Activated CD4-positive, alpha-beta T cell treated with anti-CD3 and anti-CD28 coated beads for 48 hours (primary cell): ENCODE results near the gene TRIM39.
A peak's percentile ranks its signal among the peaks of the same experiment; 100 is the strongest.

Experiments
- DNase-seq: peaks from one replicate; pipeline ENCODE4 v3.0.0-alpha.2; 2020

TRIM39 gene

DNA sequence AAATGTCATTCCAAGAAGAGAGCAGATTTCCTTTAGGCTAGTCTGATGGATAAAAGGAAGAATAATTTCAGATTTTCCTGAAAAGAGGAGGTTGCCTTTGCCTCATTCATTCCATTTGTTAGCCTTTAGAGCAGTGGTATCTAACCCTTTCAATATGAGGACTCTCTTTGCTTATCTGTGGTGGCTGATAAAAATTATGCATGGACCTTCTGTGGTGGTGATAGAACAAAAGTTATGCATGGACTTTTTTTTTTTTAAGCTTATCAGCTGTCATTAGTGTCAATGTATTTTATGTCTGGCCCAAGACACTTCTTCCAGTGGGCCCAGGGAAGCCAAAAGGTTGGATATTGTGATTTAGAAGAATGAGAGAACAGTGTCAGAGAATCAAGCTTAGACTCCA, 1.7 kb downstream of the TRIM39 start:
- no peak for DNase-seq

DNA sequence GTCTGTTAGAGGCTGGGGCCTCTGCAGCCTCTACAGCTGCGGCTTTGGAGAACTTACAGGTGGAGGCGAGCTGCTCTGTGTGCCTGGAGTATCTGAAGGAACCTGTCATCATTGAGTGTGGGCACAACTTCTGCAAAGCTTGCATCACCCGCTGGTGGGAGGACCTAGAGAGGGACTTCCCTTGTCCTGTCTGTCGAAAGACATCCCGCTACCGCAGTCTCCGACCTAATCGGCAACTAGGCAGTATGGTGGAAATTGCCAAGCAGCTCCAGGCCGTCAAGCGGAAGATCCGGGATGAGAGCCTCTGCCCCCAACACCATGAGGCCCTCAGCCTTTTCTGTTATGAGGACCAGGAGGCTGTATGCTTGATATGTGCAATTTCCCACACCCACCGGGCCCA, 2.6 kb downstream of the TRIM39 start:
- no peak for DNase-seq

GRCh38 chr6:30331981-30332380, 5.3 kb downstream of the TRIM39 start:
- DNase-seq, result no peak

GRCh38 chr6:30334075-30334783, 7.5 kb downstream of the TRIM39 start:
- no peak for DNase-seq

GRCh38 chr6:30340589-30341054, 13.9 kb downstream of the TRIM39 start:
- DNase-seq, result no peak

- DNase-seq, result no peak
Measured at GRCh38 chr6:30341218-30341617, 14.5 kb downstream of the TRIM39 start.

DNA sequence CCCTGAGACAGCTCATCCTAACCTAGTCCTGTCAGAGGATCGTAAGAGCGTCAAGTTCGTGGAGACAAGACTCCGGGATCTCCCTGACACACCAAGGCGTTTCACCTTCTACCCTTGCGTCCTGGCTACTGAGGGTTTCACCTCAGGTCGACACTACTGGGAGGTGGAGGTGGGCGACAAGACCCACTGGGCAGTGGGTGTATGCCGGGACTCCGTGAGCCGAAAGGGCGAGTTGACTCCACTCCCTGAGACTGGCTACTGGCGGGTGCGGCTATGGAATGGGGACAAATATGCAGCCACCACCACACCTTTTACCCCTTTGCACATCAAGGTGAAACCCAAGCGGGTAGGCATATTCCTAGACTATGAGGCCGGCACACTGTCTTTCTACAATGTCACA, 15.0 kb downstream of the TRIM39 start:
- DNase-seq, result no peak

- DNase-seq, result no peak
Measured at GRCh38 chr6:30344191-30344867, 17.6 kb downstream of the TRIM39 start.

DNA sequence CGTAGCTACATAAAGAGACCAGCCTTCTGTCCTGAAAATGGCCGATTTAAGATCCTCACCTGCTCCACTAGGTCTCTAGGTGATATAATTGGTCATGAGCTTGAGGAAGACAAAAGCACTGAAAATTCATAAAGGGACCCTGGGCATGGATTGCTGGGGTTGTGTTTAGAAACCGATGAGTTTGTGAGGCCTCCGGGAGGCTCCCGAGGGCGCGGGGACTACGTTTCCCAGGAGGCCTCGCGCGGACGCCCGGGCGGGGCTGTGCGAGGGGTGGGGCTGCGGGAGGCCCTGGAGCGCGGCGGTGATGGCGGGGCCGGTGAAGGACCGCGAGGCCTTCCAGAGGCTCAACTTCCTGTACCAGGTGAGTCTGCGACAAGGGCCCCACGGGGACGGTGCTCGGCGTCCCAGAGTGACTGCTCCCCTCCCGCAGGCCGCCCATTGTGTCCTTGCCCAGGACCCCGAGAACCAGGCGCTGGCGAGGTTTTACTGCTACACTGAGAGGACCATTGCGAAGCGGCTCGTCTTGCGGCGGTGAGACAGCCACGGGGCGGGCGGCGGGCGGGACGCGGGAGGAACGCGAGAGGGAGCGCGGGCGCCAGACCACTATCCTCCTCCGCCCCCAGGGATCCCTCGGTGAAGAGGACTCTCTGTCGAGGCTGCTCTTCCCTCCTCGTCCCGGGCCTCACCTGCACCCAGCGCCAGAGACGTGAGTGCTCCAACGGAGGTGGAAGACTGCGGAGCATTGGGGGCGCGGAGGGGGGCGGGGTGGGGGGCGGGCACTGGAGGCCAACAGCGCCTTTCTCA, 18.3 kb downstream of the TRIM39 start, which contains the start of gene RPP21:
RPP21 (plus strand) TSS at position 289 of the 804 bp plus-strand sequence; CDS start at position 305, 16 bp downstream.
- DNase-seq, result peak; percentile 92

GRCh38 chr6:30345852-30346251, 19.1 kb downstream of the TRIM39 start:
- DNase-seq, result no peak

DNA sequence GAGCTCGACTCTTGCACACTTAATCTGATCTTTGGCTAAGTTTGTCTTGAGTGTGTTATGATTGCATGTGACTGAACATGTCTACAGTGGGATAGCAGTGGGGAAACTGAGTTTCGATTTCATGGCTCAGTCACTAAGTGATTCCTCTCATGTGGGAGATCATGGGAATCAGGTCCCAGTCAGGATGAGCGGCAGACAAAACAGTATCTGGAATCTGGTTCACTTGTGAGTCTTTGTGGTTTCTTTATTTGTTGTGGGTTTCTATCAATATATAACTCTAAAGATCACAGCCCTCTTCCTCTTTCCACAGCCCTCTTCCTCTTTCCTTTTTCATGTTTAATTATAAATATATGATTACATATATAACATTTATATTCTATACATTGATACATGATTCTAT, 22.2 kb downstream of the TRIM39 start:
- DNase-seq, result no peak

- no peak for DNase-seq
Measured at GRCh38 chr6:30349421-30350177, 22.9 kb downstream of the TRIM39 start.

DNA sequence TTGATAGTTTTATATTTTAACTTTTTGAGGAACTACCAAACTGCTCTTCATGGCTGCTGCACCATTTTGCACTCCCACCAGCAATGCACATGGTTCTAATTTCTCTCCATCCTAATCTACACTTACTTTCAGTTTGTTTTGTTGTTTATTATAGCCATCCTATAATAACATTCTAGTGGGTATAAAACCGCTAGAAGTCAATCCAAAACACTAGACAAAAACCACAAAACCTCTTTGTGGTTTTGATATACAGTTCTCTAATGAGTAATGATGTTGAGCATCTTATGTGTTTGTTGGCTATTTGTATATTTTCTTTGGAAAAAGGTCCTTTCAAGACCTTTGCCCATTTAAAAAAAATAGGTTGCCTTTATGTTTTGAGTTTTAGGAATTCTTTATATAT, 23.8 kb downstream of the TRIM39 start:
- no peak for DNase-seq

- DNase-seq, result no peak
Measured at GRCh38 chr6:30352550-30352949, 25.8 kb downstream of the TRIM39 start.

GRCh38 chr6:30355281-30355680, 28.6 kb downstream of the TRIM39 start:
- DNase-seq, result no peak

GRCh38 chr6:30356536-30356935, 29.8 kb downstream of the TRIM39 start:
- no peak for DNase-seq

- peak; percentile 62 for DNase-seq
Measured at GRCh38 chr6:30357678-30358540, 31.2 kb downstream of the TRIM39 start.

GRCh38 chr6:30359276-30359675, 32.5 kb downstream of the TRIM39 start:
- no peak for DNase-seq

DNA sequence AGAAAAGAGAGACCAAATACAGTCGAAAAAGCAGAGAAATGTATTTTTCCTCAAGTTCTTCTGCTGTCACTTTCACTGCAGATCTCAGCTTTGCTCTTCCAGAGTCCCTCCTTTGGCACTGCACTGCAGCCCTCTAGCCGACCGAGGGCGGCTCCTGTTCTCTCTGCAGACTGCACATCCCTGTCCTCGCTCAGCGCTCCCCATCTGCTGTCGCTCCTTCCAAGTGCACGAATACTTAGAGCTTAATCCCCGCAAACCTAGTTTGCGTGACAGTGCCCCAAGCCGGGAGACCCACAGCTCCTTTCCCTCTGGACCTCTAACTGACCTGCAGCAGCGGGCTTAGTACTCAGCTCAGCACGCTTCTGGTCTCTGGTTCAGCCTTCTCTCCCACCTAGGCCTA, 33.4 kb downstream of the TRIM39 start:
- DNase-seq, result no peak

- DNase-seq, result no peak
Measured at GRCh38 chr6:30361661-30362060, 34.9 kb downstream of the TRIM39 start.

GRCh38 chr6:30363459-30363858, 36.7 kb downstream of the TRIM39 start:
- no peak for DNase-seq

DNA sequence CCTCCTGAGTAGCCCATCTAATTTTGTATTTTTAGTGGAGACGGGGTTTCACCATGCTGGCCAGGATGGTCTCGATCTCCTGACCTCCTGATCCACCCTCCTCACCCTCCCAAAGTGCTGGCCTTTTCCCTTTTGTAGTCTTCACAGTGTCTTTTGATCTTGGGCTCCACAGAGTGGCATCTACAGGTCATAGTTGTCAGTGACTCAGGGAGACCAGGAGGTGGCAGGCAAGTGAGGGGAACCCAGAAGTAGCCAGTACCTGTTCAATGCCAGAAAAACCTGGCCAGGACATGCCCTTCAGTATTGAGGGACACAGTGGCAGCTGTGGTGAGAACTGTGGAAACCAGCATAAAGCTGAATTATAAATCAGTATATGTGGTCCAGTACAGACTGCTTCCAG, 37.9 kb downstream of the TRIM39 start:
- no peak for DNase-seq
